Activated CD8-positive, alpha-beta T cell treated with anti-CD3 and anti-CD28 coated beads for 36 hours (primary cell): Measurements from ENCODE around the gene LMF2. TPM values are rescaled to one million over a fixed set of nuclear protein-coding genes. Genes with fewer than 3 reads are reported as not detected.
"Not testable (repeated sequence)": the region's sequence is repeated elsewhere in the genome, so short reads cannot be mapped to it uniquely, and the experiment has no call there.

Source experiments
- ATAC-seq: fragments of 200-7000 bp; cut with Tn5 transposase; one replicate; pipeline ENCODE4 v1.10.0; 2021; ENCODE audit warnings: mild to moderate bottlenecking, moderate library complexity
- CTCF ChIA-PET: fragments of 350-600 bp; sonication (Branson Sonifier 250); formaldehyde crosslinking; loops from one replicate; lab custom pipeline; 2021; ENCODE audit warnings: antibody characterized with exemption; lab: Charles Lee
- POLR2A ChIA-PET: fragments of 350-600 bp; sonication (Branson Sonifier 250); formaldehyde crosslinking; loops from one replicate; lab custom pipeline; 2021; ENCODE audit warnings: antibody characterized with exemption; lab: Charles Lee
- DNase-seq: peaks from one replicate; pipeline ENCODE4 v3.0.0-alpha.2; 2020
- H3K27ac Mint-ChIP-seq: one replicate; pipeline ENCODE4 v1.8.0; 2021; ENCODE audit warnings: mild to moderate bottlenecking, mixed read lengths
- H3K27me3 Mint-ChIP-seq: one replicate; pipeline ENCODE4 v1.8.0; 2021; ENCODE audit warnings: mixed read lengths
- H3K36me3 Mint-ChIP-seq: one replicate; pipeline ENCODE4 v1.8.0; 2021; ENCODE audit warnings: low read depth, mixed read lengths
- H3K4me1 Mint-ChIP-seq: one replicate; pipeline ENCODE4 v1.8.0; 2021; ENCODE audit warnings: low read depth, mixed read lengths
- H3K4me3 Mint-ChIP-seq: one replicate; pipeline ENCODE4 v1.8.0; 2021; ENCODE audit warnings: mild to moderate bottlenecking, moderate library complexity, mixed read lengths
- H3K9me3 Mint-ChIP-seq: one replicate; pipeline ENCODE4 v1.8.0; 2021; ENCODE audit warnings: mixed read lengths
- intact Hi-C: fragments of 100-400 bp; cut with micrococcal nuclease; formaldehyde crosslinking; loops from one replicate; pipeline ENCODE4 v1.10.0; 2022
- total RNA-seq, 2 experiments: library from RNA; stranded (reverse); gene quantifications; one replicate each; pipeline ENCODE4 v1.2.3, GENCODE V29; 2021
- TF ChIP-seq, protein P1 (sequence below): fragments of 200-600 bp; IDR thresholded peaks from one replicate; pipeline ENCODE4 v1.8.0; 2022; ENCODE audit warnings: antibody characterized with exemption, mild to moderate bottlenecking

Gene LMF2
- total RNA-seq, 2 experiments from 2014 or later = 48.0 to 48.8 TPM

DNA sequence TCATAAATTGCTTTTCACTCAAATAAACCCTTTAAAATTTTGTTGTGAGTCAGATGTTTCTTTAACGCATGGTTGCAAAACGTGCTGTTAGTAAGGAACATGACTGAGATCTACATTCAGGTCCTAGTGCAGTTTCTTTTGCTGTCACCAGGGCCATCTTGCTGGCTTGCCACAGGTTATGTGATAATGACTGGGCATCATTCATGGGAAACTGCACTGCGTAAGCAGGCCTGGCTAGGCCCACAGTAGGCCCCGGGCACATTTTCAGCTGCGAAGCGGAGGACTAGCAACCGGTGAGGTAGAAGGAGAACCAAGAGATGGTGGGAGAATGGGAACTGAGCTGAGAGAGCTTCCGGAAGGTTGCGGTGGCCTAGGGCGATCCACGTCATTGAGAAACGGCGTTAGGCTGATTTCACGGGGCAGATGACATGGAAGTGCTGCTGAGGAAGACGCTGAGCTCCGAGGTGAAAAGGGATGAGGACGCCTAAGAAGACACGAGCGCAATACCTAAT, 35.0 kb upstream of the LMF2 start:
- peak overlapping the region; percentile 94 for H3K27ac Mint-ChIP-seq
- DNase-seq (peak; percentile 53), ATAC-seq (no peak)
- H3K9me3 Mint-ChIP-seq = no peaks in the 10 kb centered on the region
- ChIA-PET CTCF (interaction anchor here (1.0 to 1.3 kb wide), 2 partner anchors 17 to 79 kb away, joined by 4 read pairs; partner anchors contain the start of gene SCO2), POLR2A (interaction anchor here (0.9 to 8.3 kb wide), 3 partner anchors 11 to 79 kb away, joined by 3 to 175 read pairs (median 3); partner anchors contain the start of genes SCO2 and TYMP)
- peaks cover 2% of the 10 kb centered on the region for H3K36me3 Mint-ChIP-seq
- H3K27me3 Mint-ChIP-seq = no peaks in the 10 kb centered on the region
- H3K4me1 Mint-ChIP-seq = peaks cover 67% of the 10 kb centered on the region
- intact Hi-C loops = no loop called here
- H3K4me3 Mint-ChIP-seq = no peak overlapping the region
- TF ChIP-seq, protein P1, sequence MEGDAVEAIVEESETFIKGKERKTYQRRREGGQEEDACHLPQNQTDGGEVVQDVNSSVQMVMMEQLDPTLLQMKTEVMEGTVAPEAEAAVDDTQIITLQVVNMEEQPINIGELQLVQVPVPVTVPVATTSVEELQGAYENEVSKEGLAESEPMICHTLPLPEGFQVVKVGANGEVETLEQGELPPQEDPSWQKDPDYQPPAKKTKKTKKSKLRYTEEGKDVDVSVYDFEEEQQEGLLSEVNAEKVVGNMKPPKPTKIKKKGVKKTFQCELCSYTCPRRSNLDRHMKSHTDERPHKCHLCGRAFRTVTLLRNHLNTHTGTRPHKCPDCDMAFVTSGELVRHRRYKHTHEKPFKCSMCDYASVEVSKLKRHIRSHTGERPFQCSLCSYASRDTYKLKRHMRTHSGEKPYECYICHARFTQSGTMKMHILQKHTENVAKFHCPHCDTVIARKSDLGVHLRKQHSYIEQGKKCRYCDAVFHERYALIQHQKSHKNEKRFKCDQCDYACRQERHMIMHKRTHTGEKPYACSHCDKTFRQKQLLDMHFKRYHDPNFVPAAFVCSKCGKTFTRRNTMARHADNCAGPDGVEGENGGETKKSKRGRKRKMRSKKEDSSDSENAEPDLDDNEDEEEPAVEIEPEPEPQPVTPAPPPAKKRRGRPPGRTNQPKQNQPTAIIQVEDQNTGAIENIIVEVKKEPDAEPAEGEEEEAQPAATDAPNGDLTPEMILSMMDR = no peak

DNA sequence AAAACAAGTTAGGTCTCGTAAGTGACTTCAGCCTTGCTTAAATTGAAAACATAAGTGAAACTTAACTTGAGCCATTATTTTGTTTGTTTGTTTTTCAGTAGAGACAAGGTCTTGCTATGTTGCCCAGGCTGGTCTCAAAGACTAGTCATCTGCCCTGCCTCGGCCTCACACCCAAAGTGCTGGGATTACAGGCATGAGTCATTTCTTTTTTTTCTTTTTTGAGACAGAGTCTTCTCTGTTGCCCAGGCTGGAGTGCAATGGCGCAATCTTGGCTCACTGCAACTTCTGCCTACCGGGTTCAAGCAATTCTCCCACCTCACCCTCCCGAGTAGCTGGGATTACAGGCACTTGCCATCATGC, 34.1 kb upstream of the LMF2 start:
- intact Hi-C loops, H3K36me3 Mint-ChIP-seq, H3K27me3 Mint-ChIP-seq, H3K4me3 Mint-ChIP-seq, H3K9me3 Mint-ChIP-seq: not testable (repeated sequence)
- DNase-seq (peak; percentile 57), ATAC-seq (peak; percentile 7)
- ChIA-PET POLR2A (interaction anchor here (0.5 to 8.3 kb wide), 4 partner anchors 10 to 80 kb away, joined by 3 to 175 read pairs (median 12); partner anchors contain the start of genes SCO2 and TYMP), CTCF (interaction anchor here (1.3 to 4.7 kb wide), 4 partner anchors 16 to 68 kb away, joined by 3 to 65 read pairs (median 16); partner anchors contain the start of genes SCO2 and SYCE3)
- Mint-ChIP-seq H3K4me1 (peaks cover 67% of the 10 kb centered on the region), H3K27ac (peak overlapping the region; percentile 94)

DNA sequence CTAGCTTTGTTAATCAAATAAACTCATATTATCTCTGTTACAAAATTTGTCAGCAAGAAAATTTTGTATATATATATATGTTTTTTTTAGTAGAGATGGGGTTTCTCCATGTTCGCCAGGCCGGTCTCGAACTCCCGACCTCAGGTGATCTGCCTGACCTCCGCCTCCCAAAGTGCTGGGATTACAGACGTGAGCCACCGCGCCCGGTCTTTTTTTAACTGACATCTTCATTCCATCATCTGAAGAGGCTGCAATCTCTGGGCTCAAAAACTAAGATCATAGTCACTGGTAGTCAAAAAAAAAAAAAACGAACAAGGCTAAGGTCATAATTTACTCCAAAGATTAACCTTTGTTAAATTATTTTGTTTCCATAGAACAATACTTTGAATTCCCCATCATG, 32.9 kb upstream of the LMF2 start:
- ATAC-seq (no peak), DNase-seq (no peak)
- H3K4me3 Mint-ChIP-seq = peak overlapping the region; percentile 15
- H3K36me3 Mint-ChIP-seq = peaks cover 2% of the 10 kb centered on the region
- peaks cover 58% of the 10 kb centered on the region for H3K4me1 Mint-ChIP-seq
- POLR2A ChIA-PET = interaction anchor here (1.0 to 8.3 kb wide), 16 partner anchors 9 to 120 kb away, joined by 3 to 175 read pairs (median 6); partner anchors contain the start of genes CHKB, LMF2, NCAPH2 and SCO2
- H3K9me3 Mint-ChIP-seq = no peaks in the 10 kb centered on the region
- TF ChIP-seq, protein P1 = no peak
- no peaks in the 10 kb centered on the region for H3K27me3 Mint-ChIP-seq
- peak overlapping the region; percentile 94 for H3K27ac Mint-ChIP-seq
- intact Hi-C loops = no loop called here
- CTCF ChIA-PET = interaction anchor here (0.6 to 4.7 kb wide), 6 partner anchors 8 to 81 kb away, joined by 3 to 65 read pairs (median 18); partner anchors contain the start of genes SCO2 and SYCE3

DNA sequence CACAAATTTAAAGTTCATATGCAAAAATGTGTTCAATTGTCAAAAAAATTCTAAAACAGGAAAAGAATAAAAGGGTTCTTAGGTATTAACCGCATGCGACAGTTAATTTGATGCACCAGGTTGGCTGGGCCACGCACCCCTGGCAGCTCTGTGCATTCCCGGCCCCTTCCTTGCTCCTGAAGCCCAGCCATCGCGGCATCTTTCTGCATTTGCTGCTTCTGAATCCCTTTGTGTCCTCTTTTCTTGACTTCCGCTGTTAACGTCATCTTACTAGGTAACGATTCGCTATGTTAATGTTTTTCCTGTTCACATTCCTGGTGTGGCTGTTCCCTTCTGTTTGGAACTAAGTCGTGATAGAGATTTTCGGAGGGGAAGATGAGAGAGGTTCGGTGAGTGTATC, 30.3 kb upstream of the LMF2 start:
- no peaks in the 10 kb centered on the region for H3K9me3 Mint-ChIP-seq
- no peaks in the 10 kb centered on the region for H3K27me3 Mint-ChIP-seq
- DNase-seq (no peak), ATAC-seq (no peak)
- peaks cover 2% of the 10 kb centered on the region for H3K36me3 Mint-ChIP-seq
- intact Hi-C loops = loop anchor here (2.0 kb wide), 1 partner anchor 83 kb away; no protein-coding TSS in a partner anchor
- peak overlapping the region; percentile 100 for H3K27ac Mint-ChIP-seq
- ChIA-PET POLR2A (interaction anchor here (0.7 to 8.3 kb wide), 5 partner anchors 11 to 294 kb away, joined by 3 to 175 read pairs (median 34); partner anchors contain the start of genes SCO2 and TYMP), CTCF (interaction anchor here (0.6 to 4.7 kb wide), 4 partner anchors 10 to 27 kb away, joined by 3 to 65 read pairs (median 22); partner anchors contain the start of genes SCO2 and SYCE3)
- TF ChIP-seq, protein P1 = no peak
- H3K4me3 Mint-ChIP-seq = no peak overlapping the region
- peaks cover 60% of the 10 kb centered on the region for H3K4me1 Mint-ChIP-seq

DNA sequence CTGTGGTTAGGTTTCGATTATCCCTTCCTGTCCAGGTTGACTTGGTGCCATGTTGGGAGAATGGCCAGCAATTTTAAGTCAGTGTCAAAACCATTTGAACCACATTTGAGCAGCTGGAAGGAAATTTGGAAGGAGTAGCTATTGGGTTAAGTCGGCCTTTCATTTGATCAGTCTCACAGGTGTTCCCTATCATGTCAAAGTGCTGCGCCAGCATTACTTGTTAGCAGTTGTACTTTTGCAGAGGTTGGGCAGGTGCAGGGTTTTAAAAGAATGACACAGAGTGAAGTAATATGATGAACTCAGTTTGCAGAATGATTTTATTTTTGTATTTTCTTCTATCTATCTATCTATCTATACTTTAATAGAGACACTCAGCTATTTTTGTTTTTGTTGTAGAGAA, 28.7 kb upstream of the LMF2 start:
- Mint-ChIP-seq H3K27ac (peak overlapping the region; percentile 20), H3K4me3 (no peak overlapping the region), H3K9me3 (no peaks in the 10 kb centered on the region), H3K4me1 (peaks cover 49% of the 10 kb centered on the region), H3K36me3 (peaks cover 5% of the 10 kb centered on the region), H3K27me3 (no peaks in the 10 kb centered on the region)
- no peak for DNase-seq
- intact Hi-C loops = no loop called here
- no peak for ATAC-seq
- TF ChIP-seq, protein P1 = no peak
- CTCF ChIA-PET = interaction anchor here (0.8 to 3.3 kb wide), 3 partner anchors 9 to 27 kb away, joined by 3 to 19 read pairs (median 3); partner anchors contain the start of genes SCO2 and SYCE3
- POLR2A ChIA-PET = interaction anchor here (0.7 to 8.3 kb wide), 4 partner anchors 9 to 16 kb away, joined by 3 to 175 read pairs (median 4); partner anchors contain the start of genes KLHDC7B, SCO2 and TYMP
